K562 (cell line): ENCODE measurements around the gene PUSL1. TPM values are rescaled to one million over a fixed set of nuclear protein-coding genes. Genes with fewer than 3 reads are reported as not detected.

Experiments
- ARHGAP35 ChIP-seq: fragments of 450-650 bp; IDR thresholded peaks from 2 replicates; pipeline ENCODE4 v1.6.1; 2018; ENCODE audit not compliant: partially characterized antibody
- ARID1B ChIP-seq: fragments of 450-650 bp; IDR thresholded peaks from 2 replicates; pipeline ENCODE4 v1.6.1; 2016; ENCODE audit warnings: antibody characterized with exemption, mild to moderate bottlenecking, inconsistent platforms
- CCNT2 ChIP-seq: IDR thresholded peaks from 2 replicates; pipeline ENCODE4 v1.6.1; 2011; ENCODE audit warnings: borderline replicate concordance, low read depth, mild to moderate bottlenecking, moderate library complexity, mixed read lengths, low read length; ENCODE audit not compliant: insufficient read length; ENCODE audit errors: extremely low read depth
- FIP1L1 ChIP-seq: fragments of 200-400 bp; formaldehyde crosslinking; IDR thresholded peaks from 2 replicates; pipeline ENCODE4 v1.6.1; 2018; ENCODE audit warnings: mild to moderate bottlenecking, low read depth, low read length; ENCODE audit not compliant: poor library complexity, severe bottlenecking
- FOXA3 ChIP-seq, 2 experiments: fragments of 450-650 bp in 1 of 2; sonication (generic) in 1 of 2; formaldehyde crosslinking; IDR thresholded peaks in 1 of 2; conservative IDR thresholded peaks in 1 of 2; 2 replicates each; pipeline versions ENCODE4 v1.4.0 to v1.8.0; 2020 to 2022; ENCODE audit warnings: mild to moderate bottlenecking in 2 of 2, missing genetic modification reagents in 1 of 2
- HDAC1 ChIP-seq, 2 experiments: fragments of 450-650 bp; IDR thresholded peaks; 2 replicates each; pipeline ENCODE4 v1.6.1; 2016 to 2017; ENCODE audit warnings: inconsistent platforms in 1 of 2, mild to moderate bottlenecking in 1 of 2, moderate library complexity in 1 of 2
- KDM1A ChIP-seq, 2 experiments: fragments of 450-650 bp; IDR thresholded peaks; 2 replicates each; pipeline ENCODE4 v1.6.1; 2016; ENCODE audit warnings: mild to moderate bottlenecking in 2 of 2
- KDM5B ChIP-seq: fragments of 200-600 bp; sonication (generic); IDR thresholded peaks from 2 replicates; pipeline ENCODE4 v1.6.1; 2012; ENCODE audit warnings: low read depth, mild to moderate bottlenecking, moderate library complexity, low read length, control low read depth, inconsistent platforms; ENCODE audit not compliant: insufficient replicate concordance
- STAG1 ChIP-seq: sonication (generic); formaldehyde crosslinking; IDR thresholded peaks from 2 replicates; pipeline ENCODE4 v1.5.0; 2020; ENCODE audit warnings: missing genetic modification reagents, borderline replicate concordance
- TOE1 ChIP-seq, 2 experiments: fragments of 450-650 bp in 1 of 2; sonication (generic) in 1 of 2; formaldehyde crosslinking in 1 of 2; IDR thresholded peaks; 2 replicates each; pipeline versions ENCODE4 v1.7.1 to v1.8.0; 2016 to 2022; ENCODE audit warnings: borderline replicate concordance in 2 of 2, mild to moderate bottlenecking in 2 of 2, antibody characterized with exemption in 1 of 2, inconsistent platforms in 1 of 2, low read depth in 1 of 2, missing genetic modification reagents in 1 of 2, moderate library complexity in 1 of 2
- YY1 ChIP-seq, 3 experiments: IDR thresholded peaks; 2 replicates each; pipeline ENCODE4 v1.6.1; 2011; ENCODE audit warnings: low read length in 2 of 3, mild to moderate bottlenecking in 2 of 3, moderate library complexity in 2 of 3, borderline replicate concordance in 1 of 3, control low read depth in 1 of 3, low read depth in 1 of 3; ENCODE audit not compliant: insufficient read depth in 3 of 3, insufficient replicate concordance in 2 of 3, control insufficient read depth in 1 of 3, insufficient read length in 1 of 3; ENCODE audit errors: extremely low read depth in 1 of 3
- ZNF76 ChIP-seq: fragments of 250-450 bp; sonication (Bioruptor Pico); IDR thresholded peaks from 2 replicates; pipeline ENCODE4 v1.4.0; 2020; ENCODE audit warnings: mild to moderate bottlenecking, moderate library complexity, borderline replicate concordance
- ZNF830 ChIP-seq: fragments of 250-450 bp; sonication (Bioruptor Pico); IDR thresholded peaks from 2 replicates; pipeline ENCODE4 v1.5.0; 2021; ENCODE audit warnings: mild to moderate bottlenecking
- polyA plus RNA-seq, 8 experiments: library from polyadenylated mRNA; depleted of rRNA in 4 of 8; stranded (reverse) in 5 of 8; unstranded in 3 of 8; fragments of >200 nt; fragmentation: Nextera tagmentation in 2 of 8; fragmentation: Illumina TruSeq in 1 of 8; extraction: Ambion mirVana in 2 of 8; extraction: Trizol in 1 of 8; gene quantifications; 2 replicates each; pipeline versions ENCODE4 v1.2.1 to v1.2.3, GENCODE V29; 2011 to 2014; ENCODE audit warnings: inconsistent platforms in 1 of 8, missing spikeins in 1 of 8
- total RNA-seq, 7 experiments: library from RNA; depleted of rRNA in 6 of 7; stranded (reverse); fragments of >200 nt in 6 of 7; fragmentation: Illumina TruSeq in 2 of 7; extraction: Trizol in 2 of 7; gene quantifications; 2 replicates each; pipeline versions ENCODE4 v1.2.1 to v1.2.3, GENCODE V29; 2011 to 2021; ENCODE audit warnings: low replicate concordance in 1 of 7
- TF ChIP-seq, protein P1 (sequence below): fragments of 450-650 bp; IDR thresholded peaks from 2 replicates; pipeline ENCODE4 v1.6.1; 2014; ENCODE audit warnings: low read depth, mild to moderate bottlenecking, moderate library complexity, borderline replicate concordance
- TF ChIP-seq, protein P2 (sequence below): fragments of 450-650 bp; IDR thresholded peaks from 2 replicates; pipeline ENCODE4 v1.7.1; 2018; ENCODE audit warnings: mild to moderate bottlenecking, low read depth; ENCODE audit not compliant: partially characterized antibody
- TF ChIP-seq, protein P3 (sequence below): fragments of 200-800 bp; sonication (Bioruptor generic); IDR thresholded peaks from 2 replicates; pipeline ENCODE4 v1.6.1; 2017; ENCODE audit warnings: missing genetic modification characterization, missing compliant biosample characterization

Gene PUSL1
- total and polyA plus RNA-seq, 9 of the 15 experiments (the other 6 are each of a cell fraction or from before 2014, with no cell fraction given): 0.62 to 86.9 (median 13.6) TPM

DNA sequence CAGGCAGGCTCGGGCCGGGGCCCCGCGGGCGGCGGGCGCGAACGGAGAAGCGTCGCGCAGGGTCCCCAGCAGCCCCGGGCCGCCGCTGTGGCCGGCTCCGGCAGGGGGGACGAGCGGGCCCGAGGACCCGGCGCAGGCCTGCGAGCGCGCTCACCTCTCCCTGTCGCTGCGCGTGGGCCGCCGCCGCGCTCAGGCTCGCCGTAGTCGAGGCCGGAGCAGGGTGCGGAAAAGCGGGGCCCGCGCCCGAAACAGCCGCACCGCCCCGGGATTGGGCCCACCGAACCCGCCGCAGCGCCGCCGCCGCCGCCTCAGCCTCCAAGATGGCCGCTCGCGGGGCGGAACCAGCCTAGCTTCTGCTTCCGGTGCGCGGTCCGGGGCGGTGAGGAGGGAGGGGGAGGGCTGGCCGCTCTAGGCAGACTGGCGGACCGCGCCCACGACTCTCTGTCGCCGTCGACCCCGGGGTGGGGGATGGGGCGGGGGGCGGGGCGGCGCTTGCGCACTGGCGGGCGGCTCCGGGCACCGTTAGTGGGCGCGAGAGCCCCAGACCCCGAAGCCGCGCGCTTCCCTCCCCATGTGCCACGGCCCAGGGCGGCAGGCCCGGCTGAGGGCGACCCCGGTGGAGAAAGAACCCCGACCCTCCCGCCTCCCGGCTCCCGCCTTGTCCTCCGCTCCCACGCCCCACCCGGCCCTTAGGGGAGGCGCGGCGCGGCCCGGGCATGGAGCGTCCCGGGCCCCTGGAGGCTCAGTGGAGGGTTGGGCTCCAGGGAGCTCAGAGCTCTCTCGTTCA, 34.7 kb upstream of the PUSL1 start, which contains the start of gene UBE2J2 (continued):
- TF ChIP-seq HDAC1 (IDR thresholded peaks at IDR 0.05) (peak in 1 of 2 experiments; percentile 79; a peak in 2 of 4 replicates), CCNT2 (peak; percentile 39), ZNF76 (no peak; the same call in 1 of the 2 replicates), STAG1 (no peak), KDM1A (IDR thresholded peaks at IDR 0.05) (peak in 1 of 2 experiments; percentile 99; a peak in 2 of 4 replicates), YY1 (IDR thresholded peaks at IDR 0.05; ENCODE audit: borderline replicate concordance in 1 of 3, control insufficient read depth in 1 of 3, extremely low read depth in 1 of 3, insufficient read depth in 3 of 3, insufficient read length in 1 of 3, insufficient replicate concordance in 2 of 3, low read depth in 1 of 3, low read length in 2 of 3) (peak; percentile 90 to 99 (median 98)), ZNF830 (CRISPR knock-in tag) (no peak), ARID1B (no peak), KDM5B (peak; percentile 56), FIP1L1 (peak; percentile 25), TOE1 (IDR thresholded peaks at IDR 0.05; ENCODE audit: borderline replicate concordance) (no peak), TOE1 (CRISPR knock-in tag; IDR thresholded peaks at IDR 0.05; ENCODE audit: borderline replicate concordance, low read depth) (no peak), FOXA3 (CRISPR knock-in tag; conservative IDR thresholded peaks at IDR 0.05 in 1 of 2, IDR thresholded peaks at IDR 0.05 in 1 of 2) (peak in 1 of 2 experiments; percentile 58; a peak in 2 of 4 replicates), ARHGAP35 (no peak)
- TF ChIP-seq, protein P1, sequence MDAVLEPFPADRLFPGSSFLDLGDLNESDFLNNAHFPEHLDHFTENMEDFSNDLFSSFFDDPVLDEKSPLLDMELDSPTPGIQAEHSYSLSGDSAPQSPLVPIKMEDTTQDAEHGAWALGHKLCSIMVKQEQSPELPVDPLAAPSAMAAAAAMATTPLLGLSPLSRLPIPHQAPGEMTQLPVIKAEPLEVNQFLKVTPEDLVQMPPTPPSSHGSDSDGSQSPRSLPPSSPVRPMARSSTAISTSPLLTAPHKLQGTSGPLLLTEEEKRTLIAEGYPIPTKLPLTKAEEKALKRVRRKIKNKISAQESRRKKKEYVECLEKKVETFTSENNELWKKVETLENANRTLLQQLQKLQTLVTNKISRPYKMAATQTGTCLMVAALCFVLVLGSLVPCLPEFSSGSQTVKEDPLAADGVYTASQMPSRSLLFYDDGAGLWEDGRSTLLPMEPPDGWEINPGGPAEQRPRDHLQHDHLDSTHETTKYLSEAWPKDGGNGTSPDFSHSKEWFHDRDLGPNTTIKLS: peak; percentile 80; the same call in 1 of the 2 replicates
- TF ChIP-seq, protein P2, sequence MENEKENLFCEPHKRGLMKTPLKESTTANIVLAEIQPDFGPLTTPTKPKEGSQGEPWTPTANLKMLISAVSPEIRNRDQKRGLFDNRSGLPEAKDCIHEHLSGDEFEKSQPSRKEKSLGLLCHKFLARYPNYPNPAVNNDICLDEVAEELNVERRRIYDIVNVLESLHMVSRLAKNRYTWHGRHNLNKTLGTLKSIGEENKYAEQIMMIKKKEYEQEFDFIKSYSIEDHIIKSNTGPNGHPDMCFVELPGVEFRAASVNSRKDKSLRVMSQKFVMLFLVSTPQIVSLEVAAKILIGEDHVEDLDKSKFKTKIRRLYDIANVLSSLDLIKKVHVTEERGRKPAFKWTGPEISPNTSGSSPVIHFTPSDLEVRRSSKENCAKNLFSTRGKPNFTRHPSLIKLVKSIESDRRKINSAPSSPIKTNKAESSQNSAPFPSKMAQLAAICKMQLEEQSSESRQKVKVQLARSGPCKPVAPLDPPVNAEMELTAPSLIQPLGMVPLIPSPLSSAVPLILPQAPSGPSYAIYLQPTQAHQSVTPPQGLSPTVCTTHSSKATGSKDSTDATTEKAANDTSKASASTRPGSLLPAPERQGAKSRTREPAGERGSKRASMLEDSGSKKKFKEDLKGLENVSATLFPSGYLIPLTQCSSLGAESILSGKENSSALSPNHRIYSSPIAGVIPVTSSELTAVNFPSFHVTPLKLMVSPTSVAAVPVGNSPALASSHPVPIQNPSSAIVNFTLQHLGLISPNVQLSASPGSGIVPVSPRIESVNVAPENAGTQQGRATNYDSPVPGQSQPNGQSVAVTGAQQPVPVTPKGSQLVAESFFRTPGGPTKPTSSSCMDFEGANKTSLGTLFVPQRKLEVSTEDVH: peak; percentile 35
- TF ChIP-seq, protein P3, sequence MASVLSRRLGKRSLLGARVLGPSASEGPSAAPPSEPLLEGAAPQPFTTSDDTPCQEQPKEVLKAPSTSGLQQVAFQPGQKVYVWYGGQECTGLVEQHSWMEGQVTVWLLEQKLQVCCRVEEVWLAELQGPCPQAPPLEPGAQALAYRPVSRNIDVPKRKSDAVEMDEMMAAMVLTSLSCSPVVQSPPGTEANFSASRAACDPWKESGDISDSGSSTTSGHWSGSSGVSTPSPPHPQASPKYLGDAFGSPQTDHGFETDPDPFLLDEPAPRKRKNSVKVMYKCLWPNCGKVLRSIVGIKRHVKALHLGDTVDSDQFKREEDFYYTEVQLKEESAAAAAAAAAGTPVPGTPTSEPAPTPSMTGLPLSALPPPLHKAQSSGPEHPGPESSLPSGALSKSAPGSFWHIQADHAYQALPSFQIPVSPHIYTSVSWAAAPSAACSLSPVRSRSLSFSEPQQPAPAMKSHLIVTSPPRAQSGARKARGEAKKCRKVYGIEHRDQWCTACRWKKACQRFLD: no peak
